Kasumi-1 (cell line): ENCODE measurements around the gene MAP3K20.
"Not testable (repeated sequence)": the region's sequence is repeated elsewhere in the genome, so short reads cannot be mapped to it uniquely, and the experiment has no call there.

Experiments
- DNase-seq, 2 experiments: peaks; one replicate each; lab custom pipeline; 2025; lab: John Stamatoyannopoulos, UW

The MAP3K20 gene

DNA sequence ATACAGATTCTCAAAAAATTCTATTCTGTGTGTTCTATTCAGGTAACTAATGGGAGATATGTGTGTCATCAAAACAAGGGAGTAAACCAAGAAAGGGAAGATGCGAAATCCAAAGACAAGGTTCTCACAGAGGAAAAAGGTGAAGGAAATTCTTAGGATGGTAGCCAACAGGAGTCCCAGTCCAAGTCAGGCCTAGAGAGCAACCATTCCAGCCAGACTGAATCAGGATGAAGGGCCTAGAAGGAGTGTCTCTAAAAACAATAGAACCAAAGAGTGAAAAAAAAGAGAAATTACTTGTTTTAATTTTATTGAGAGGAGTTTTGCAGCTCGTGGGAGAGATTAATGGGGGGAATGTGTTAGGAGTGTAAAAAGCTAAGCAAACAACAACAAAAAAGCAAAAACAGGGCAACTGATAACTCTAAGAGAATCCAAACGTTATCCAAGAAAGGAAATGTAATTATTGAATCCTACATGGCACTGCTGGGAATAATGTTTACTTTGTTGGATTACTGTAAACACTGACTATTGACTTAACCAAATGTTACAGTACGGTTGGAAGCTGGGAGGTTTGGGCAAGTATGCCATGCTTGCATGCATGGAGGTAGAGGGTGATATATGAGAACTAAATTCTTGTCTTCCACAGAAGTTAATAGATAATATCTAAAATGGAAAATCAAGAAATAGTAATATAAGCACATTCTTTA lies 12.3 kb downstream of the MAP3K20 start:
- DNase-seq, result no peak

DNA sequence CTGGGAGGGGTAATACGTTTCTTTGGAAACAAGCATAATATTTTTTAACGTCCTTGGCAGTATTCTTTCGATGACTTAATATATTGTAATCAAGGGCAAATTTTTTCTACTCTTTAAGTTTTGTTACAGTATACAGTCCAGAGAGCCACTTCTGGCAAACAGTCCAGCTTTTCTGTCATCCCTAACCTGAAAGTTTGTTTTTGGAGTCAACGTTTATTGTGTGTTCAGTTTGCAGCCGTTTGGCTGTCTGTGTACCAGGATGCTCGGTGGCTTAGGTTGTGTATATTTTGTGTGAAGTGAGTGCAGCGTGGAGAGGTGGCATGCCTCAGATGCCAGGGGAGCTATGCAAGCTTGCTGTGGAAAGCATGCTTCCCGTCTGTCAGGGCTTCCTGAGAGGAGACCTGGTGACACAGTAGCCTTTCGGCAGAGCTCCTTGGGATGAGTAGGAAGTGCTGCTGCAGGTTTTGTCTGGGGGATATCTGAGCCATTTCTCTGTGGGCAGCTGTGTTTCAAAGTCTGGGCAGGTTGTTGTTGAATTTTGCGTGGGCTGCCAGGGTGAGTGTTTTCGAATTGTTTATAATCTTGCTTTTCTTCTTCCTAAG lies 14.7 kb downstream of the MAP3K20 start:
- DNase-seq, result no peak

DNA sequence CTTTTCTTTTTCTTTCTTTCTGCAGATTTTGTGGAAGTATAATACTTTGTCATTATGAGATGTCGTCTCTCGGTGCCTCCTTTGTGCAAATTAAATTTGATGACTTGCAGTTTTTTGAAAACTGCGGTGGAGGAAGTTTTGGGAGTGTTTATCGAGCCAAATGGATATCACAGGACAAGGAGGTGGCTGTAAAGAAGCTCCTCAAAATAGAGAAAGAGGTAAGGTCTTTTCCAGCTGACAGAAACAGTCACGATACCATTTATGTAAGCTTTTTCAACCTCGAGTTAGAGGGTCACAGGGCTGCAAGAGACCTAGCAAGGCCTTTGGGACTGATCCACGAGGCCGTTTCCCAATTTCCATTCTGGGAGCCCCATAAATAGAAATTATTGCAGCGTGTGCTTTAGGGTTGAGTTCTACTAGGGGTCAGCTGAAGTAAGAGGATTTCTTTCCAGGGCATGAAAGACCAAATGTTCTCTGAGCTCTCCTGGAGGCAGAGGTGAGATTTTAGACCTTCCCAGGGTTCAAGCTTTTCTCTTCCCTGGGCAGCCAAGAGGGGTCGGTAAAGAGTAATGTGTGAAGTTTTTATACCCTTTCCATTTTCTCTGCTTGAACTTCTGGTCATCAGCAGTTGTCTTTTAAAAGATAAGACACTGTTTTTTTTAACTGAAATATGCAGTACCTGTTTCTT lies 15.5 kb downstream of the MAP3K20 start:
- no peak for DNase-seq

DNA sequence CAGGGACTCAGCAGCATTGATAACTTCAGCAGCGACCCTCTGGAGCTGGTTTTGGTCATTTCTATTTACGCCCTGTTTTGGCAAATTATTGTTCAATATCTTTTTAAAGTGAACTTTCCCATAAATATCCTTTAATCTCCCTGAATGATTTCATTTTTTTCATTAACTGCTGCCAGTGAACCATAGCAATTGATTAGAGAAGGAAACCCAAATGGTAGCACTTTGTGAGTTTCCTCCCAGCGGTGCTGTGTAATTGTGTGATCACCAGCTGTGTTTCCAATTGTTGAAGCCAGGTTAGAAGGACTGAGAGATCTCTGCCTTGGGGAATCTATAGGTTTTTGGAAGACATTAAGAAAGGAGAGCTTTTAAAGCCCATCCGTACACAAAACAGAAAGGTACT lies 16.3 kb downstream of the MAP3K20 start:
- DNase-seq, result no peak

DNA sequence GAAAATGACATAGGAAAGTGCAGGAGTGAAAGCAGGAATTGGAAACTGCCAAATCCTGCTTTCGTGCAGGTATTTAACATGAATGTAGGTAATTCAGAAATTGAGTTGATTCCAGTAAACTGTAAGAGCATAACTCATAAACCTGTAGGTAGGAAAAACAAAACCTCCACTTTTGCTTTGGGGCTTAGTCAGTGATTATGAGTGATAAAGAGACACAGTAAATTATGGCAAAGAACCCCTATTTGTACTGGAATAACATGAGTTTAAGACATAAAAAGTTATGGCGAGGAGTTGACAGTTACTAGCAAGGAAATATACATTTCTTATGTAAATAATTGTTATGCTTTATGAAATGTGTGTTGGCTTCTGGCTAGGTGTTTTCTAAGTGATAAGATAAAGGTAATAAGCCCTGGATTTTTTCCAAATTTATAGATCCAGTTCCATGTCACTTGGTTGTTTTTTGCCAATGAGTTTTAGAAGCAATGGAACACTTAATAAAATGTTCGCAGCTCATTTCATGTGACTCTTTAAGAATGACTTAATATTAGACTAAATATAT lies 17.3 kb downstream of the MAP3K20 start:
- no peak for DNase-seq

DNA sequence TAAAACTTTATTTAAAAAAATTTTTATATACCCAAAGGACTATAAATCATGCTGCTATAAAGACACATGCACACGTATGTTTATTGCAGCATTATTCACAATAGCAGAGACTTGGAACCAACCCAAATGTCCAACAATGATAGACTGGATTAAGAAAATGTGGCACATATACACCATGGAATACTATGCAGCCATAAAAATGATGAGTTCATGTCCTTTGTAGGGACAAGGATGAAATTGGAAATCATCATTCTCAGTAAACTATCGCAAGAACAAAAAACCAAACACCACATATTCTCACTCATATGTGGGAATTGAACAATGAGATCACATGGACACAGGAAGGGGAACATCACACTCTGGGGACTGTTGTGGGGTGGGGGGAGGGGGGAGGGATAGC lies 18.0 kb downstream of the MAP3K20 start:
- DNase-seq, result not testable (repeated sequence)

DNA sequence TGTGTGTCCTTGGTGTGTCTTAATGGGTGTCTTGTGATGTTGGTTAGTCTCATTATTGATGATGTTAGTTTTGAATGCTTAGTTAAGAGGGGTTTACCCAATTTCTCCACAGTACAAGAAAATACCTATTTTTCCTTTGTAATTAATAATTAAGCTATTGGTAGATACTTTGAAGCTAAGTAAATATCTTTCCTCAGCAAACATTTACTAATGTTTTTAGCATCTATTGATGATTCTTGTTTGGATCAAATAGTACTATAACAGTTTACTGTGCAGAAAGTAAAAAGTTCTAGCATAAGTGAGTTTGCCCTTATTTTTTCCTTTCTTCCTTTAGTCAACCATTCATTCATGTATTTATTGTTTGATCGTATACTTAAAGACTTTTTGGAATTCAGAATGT lies 19.1 kb downstream of the MAP3K20 start:
- DNase-seq, result no peak

DNA sequence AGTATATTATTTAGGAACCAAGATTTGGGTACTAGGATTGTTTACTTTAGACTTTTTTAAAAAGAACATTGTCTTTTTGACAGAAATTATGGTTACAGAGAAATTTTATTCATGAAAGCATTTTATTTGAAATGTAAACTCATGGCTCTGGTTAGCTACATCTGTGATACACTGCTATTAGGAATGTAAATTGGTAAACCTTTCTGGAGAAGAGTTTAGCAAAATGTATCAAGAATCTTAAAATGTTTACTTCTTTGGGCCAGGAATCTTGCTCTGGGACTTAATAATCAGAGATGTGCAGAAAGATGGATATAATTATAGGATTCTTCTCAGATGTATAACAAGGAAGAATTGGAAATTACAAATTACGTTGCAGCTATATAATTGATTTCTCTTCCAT lies 19.7 kb downstream of the MAP3K20 start:
- no peak for DNase-seq

DNA sequence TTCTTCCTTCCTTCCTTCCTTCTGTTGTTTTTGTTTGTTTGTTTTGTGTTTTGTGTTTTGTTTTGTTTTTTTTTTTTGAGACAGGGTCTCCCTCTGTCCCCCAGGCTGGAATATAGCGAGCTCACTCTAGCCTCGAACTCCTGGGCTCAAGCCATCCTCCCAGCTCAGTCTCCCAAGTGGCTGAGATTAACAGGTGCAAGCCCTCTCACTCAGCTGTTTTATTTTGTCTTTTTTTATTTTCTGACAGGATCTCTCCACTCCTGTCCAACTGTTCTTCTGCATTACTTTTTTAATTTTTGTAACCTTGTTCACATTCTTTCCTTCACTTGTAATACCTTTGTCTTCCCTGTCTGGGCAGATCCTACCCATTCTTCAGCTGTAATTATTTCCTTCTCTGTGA lies 23.6 kb downstream of the MAP3K20 start:
- no peak for DNase-seq

DNA sequence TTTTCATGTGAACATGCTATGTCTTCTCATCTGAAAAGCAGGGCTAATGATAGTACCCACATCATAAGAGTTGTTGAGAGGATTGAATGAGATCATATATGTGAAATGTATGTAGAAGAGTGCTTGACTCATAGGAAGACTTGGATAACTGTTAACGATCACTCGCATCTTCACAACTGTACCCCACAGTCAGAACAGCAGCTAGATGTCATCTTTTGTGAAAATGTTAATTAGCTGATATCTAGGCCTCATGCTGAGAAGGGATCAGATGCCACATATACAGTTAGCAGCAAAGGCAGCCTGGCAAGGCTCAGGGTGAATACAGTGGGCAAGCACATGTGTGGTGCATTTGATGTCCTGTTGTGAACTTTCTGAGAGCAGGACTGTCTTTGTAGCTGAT lies 24.2 kb downstream of the MAP3K20 start:
- DNase-seq, result no peak

DNA sequence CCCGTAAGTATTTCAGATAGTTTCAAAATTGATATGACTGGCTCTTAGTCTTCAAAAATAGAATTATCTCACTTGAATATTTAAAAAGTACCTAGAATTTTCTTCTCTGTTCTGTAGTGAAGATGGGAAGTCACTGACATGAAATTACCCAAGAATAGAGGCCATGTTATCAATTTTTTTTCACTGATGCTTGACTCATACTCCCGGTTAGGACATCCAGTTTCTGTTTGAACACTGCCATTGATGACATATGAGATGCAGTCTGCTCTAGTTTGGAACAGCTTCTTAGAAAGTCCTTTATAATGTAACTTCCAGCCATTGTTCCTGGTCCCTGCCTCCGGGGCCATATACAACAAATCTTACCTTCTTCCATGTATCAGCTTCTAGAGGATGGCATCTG lies 26.0 kb downstream of the MAP3K20 start:
- DNase-seq, result no peak

DNA sequence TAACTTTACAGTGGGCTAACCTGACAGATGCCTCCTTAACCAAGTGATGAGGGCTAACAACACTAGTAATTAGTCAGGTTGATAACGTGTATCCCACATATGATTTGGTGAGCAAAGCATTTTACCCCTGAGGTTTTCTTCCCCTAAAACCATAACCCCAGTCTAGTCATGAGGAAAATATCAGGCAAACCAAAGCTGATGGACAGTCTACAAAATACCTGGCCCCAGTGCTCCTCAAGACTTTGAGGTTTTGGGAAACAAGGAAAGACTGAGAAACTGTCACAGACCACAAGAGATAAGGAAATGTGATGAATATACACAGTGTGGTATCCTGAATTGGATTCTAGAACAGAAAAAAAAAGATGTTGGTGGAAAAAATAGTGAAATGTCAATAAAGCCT lies 28.5 kb downstream of the MAP3K20 start:
- no peak for DNase-seq

DNA sequence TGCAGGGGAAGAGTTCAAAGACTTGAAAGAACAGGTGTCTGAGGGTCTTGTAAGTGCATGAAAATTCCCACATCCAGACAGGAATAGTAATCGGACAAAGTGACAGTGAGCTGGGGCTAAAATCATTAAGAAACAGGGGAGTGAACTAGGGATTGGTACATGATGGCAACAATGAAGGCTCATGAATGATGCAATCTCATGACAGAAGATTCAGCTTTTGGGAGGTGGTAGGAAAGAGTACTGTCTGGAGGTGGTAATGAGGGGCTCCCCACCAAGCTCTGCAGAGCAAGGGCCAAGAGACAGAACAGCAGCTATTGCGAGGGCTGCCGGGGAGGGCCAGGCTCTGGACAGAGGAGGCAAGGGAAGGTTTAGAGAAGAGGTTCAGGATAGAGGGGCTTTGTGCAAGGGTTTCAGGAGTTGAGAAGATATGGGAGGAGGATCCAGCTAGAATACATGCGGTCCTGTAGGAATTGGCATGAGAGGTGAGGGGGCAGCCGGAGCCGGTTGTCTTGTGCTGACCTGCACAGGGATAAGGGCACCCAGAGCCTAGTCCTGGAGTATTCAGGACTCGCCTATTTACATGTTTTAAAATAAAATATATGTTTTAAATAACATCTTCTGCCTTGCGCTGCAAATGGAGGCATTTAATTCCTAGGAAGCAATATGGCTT lies 31.4 kb downstream of the MAP3K20 start:
- no peak for DNase-seq

DNA sequence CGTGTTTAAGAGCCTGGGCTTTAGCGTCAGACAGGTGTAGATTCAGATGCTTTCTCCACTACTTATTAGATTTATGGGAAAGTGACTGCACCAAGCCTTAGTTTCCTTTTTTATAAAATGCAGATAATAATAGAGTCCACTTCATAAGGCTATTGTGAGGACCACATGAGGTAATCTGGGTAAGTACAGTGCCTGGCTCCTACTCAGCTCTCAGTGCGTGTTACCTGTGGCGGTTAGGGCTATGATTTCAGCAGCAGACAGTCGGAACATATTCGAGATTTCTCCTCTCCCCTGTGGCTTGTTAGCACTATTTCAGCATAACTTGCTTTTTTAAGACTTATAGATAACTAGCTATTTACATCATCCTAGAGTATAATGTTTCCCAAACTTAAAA lies 32.0 kb downstream of the MAP3K20 start:
- no peak for DNase-seq

DNA sequence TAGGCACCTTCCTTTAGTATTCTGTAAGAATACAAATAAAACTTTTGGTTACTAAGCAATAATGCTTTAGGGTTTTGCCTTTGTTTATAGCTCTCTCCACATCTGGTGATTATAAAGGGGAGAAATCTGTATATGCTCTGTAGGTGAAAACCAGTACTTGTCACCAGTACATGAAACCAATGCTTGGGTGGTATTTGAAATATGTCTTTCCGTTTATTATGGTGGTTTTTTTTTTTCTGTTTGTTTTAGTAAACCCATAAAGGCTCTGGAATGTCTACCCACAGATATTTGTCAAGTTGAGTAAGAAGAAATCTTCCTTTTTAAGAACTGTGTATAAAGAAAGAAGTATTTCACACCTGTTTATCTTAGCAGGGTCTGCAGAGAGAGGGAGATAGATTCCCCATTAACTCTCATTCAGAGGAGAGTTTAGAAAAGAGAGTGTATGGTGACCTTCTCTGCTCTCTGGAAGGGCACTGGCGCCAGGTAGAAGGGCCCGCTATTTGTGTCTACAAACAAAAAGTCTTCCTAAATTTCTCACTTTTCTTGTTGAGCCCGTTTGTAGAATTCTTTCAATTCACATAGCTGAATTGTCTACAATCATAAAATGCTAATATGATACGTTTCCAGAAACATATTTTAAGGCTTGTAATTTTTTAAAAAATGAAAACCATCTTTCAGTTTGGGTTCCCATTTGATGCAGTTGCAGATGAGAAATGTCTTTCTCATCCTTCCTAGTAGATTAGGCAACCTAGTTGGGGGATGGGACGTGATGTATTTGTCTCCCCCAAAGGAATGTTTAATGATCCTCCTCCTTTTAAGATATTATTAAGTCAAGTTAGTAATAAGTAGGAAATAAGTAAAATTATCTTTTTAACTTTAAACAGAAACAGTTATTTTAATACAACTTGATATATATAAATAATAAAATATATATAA lies 33.9 kb downstream of the MAP3K20 start:
- no peak for DNase-seq

DNA sequence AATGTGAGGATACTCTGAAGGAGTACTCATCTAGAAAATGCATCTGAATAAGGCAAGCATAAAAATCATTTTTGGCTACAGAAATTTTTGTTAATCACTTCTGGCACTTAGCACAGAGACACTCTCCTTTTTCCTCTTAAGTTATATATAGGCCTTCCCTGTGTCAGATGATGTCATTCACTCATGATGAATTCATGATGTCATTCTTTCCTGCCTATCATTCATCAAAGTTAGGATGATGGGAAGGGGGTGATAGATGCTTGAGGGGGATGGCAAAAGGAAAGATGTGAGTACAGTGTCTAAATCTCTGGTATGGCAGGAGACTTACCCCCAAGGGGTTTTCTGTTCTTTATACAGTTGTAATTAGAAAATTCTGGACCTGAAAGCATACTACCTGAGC lies 42.0 kb downstream of the MAP3K20 start:
- DNase-seq, result no peak

DNA sequence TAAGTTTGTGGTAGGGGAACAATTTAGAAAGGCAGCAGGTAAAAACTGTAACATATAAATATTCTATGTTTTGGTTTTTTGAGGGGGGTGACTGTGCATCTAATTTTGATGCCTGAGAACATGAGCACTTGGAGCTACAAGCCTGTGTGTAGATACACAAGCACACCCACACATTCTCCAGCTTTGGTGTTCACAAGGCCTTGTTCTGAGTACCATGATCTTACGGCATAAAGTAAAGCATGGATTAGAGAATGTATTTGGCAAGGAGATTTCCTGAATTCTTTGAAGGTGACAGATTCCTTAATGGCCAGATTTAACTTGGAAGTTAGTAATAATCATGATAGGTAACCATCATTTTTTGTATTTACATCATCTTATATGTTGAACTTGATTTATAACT lies 42.7 kb downstream of the MAP3K20 start:
- no peak for DNase-seq

DNA sequence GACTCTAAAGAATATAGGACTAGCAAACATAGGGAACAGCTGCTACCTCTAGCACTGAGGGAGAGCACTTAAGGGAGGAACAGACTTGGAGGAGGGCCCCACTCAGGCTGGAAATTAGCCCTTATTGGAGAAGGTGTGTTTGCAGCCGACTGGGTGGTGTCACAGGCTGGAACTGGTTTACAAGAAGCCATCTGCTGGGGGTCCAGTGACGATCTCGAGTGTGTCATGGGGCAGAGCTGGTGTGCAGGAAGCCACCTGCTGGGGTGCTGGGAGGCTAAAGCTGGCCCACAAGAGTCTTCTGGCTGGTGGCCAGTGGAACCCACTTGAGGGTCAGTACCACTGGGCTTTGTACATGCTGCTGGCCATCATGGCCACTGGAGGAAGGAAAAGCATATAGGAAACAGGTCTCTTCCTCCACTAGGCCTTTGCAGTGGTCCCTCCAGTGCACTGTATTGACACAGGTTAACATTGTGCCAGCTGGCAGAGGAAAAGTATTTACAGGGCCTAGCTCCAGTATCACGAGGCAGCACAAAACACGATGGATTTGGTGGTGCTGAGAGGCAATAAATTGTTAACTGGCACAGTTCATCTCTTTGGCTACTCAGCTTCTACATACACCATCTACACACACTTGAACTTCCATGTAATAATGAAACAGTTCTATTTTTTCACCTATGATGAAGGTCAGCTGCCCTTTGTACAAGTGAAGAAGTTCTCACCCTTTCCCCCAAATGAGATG lies 43.6 kb downstream of the MAP3K20 start:
- DNase-seq, result no peak

DNA sequence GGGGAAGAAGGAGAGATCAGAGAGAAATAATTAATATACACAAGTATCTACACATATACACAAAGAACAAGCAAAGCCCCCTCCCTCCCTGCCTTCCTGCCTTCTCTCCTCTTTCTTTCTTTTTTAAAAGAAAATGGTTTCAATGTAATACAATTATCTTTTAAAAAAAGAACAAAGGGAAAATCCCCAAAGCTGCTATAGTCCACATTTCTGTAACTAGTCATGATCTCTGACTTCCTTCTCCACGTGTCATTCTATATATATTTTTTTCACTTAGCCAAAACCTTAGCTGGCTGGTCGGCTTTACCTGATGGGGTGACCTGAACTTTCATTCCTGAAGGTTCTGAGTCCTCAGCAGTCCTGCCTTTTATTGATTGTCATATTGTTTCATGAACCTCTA lies 44.3 kb downstream of the MAP3K20 start:
- no peak for DNase-seq

DNA sequence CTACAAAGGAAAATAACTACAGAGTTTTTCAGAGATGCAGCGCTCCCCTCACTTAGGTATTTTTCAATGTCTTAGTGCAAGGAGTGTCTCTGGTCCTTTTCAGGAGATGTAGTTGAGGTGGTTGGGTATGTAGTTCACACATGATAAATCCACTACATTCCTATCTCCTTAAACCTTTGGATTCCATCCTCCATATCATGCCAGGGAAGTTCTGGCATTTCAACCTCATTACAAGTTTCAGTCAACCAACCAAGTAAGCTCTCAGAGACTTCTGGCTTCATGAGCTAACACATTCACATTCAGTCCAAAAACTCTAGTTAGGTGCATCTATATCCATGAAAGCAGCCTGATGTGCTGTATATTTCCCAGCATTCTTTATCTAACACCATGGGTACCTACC lies 47.3 kb downstream of the MAP3K20 start:
- no peak for DNase-seq

DNA sequence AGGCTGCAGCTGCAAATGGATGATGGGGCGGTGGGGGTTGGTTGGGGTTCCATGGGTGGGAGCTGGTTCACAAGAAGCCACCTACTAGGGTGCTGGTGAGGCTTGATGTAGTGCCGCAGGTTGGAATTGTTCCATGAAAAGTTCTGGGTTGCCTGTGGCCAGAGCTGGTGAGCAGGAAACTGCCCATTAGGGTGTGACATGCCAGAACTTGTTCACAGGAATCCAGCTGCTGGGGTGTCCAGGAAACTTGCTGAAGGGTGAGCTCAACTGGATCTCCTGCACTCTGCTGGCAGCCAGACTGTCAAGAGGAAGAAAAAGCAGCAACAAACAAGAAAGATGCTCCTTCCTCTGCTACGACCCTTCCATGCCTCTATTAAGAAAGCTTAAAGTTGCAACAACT lies 48.8 kb downstream of the MAP3K20 start:
- no peak for DNase-seq
